Measurements from ENCODE around the gene RALGAPA2. TPM values are rescaled to one million over a fixed set of nuclear protein-coding genes. Genes with fewer than 3 reads are reported as not detected.

The RALGAPA2 gene
- total and polyA plus RNA-seq, 7 donors: 8.4 to 23.2 (median 18.5) TPM

GRCh38 chr20:20521736-20522135 lies 190.7 kb downstream of the RALGAPA2 start:
- Histone ChIP-seq H3K27ac (no peak overlapping the region), H3K4me1 (no peaks in the 10 kb centered on the region), H3K36me3 (peaks cover 0 to 31% (median 9%) of the 10 kb centered on the region in 4 donors), H3K4me3 (no peak overlapping the region), H3K27me3 (no peaks in the 10 kb centered on the region), H3K9me3 (no peaks in the 10 kb centered on the region)
- no peak for DNase-seq
- 90 to 93% methylated on average over 1 of the region's 1 CpG for WGBS, 2 donors
- intact Hi-C loops (cut with DNase I): no loop called here
- TF ChIP-seq POLR2A (IDR thresholded peaks at IDR 0.05) (no peak), EP300 (IDR thresholded peaks at IDR 0.05) (no peak), POLR2AphosphoS5 (IDR thresholded peaks at IDR 0.05) (no peak), CTCF (IDR thresholded peaks at IDR 0.05) (no peak)

DNA sequence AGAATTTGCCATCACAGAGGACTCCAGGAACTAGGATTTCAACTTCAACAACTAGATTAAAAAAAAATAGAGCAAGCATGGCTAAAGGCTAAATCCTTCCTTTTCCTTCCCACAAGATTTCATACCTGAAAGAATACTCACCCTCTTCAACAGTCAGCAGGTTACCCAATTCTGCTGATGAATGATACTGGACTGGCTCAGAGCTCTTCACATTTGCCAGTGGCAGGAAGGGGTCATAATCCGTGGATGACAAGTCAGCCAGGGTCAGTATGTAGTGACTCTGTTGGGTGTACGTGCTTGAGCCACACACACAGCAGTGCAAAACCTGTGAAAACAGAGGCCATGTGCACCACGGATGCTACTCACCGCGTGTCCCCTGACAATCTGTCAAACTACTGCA lies 191.7 kb downstream of the RALGAPA2 start:
- Histone ChIP-seq H3K9me3 (no peaks in the 10 kb centered on the region), H3K36me3 (peaks cover 0 to 32% (median 11%) of the 10 kb centered on the region in 4 donors), H3K27me3 (no peaks in the 10 kb centered on the region), H3K4me3 (no peak overlapping the region), H3K4me1 (no peaks in the 10 kb centered on the region), H3K27ac (no peak overlapping the region)
- DNase-seq: no peak
- intact Hi-C loops (cut with DNase I): no loop called here
- TF ChIP-seq EP300 (IDR thresholded peaks at IDR 0.05) (no peak), POLR2AphosphoS5 (IDR thresholded peaks at IDR 0.05) (no peak)
- 97 to 98% methylated on average over 5 of the region's 5 CpGs for WGBS, 2 donors

GRCh38 chr20:20519269-20519668 lies 193.2 kb downstream of the RALGAPA2 start:
- intact Hi-C loops (cut with DNase I): no loop called here
- H3K36me3 ChIP-seq: peaks cover 0 to 36% (median 11%) of the 10 kb centered on the region in 4 donors
- no peak for DNase-seq
- H3K4me1 ChIP-seq: no peaks in the 10 kb centered on the region
- TF ChIP-seq POLR2AphosphoS5 (IDR thresholded peaks at IDR 0.05): no peak
- no peak for TF ChIP-seq EP300 (IDR thresholded peaks at IDR 0.05)
- no peak for TF ChIP-seq POLR2A (IDR thresholded peaks at IDR 0.05)
- TF ChIP-seq CTCF (IDR thresholded peaks at IDR 0.05): no peak
- H3K27ac ChIP-seq: no peak overlapping the region
- H3K4me3 ChIP-seq: no peak overlapping the region
- H3K9me3 ChIP-seq: peaks cover 0 to 7% (median 0%) of the 10 kb centered on the region in 4 donors
- no peaks in the 10 kb centered on the region for H3K27me3 ChIP-seq

GRCh38 chr20:20518263-20518662 lies 194.2 kb downstream of the RALGAPA2 start:
- intact Hi-C loops (cut with DNase I): no loop called here
- H3K4me3 ChIP-seq: no peak overlapping the region
- peaks cover 0 to 8% (median 0%) of the 10 kb centered on the region in 4 donors for H3K9me3 ChIP-seq
- DNase-seq: no peak
- H3K27me3 ChIP-seq: no peaks in the 10 kb centered on the region
- H3K4me1 ChIP-seq: no peaks in the 10 kb centered on the region
- H3K27ac ChIP-seq: no peak overlapping the region
- peaks cover 5 to 44% (median 11%) of the 10 kb centered on the region in 4 donors for H3K36me3 ChIP-seq
- TF ChIP-seq POLR2A (IDR thresholded peaks at IDR 0.05): no peak
- no peak for TF ChIP-seq CTCF (IDR thresholded peaks at IDR 0.05)
- no peak for TF ChIP-seq EP300 (IDR thresholded peaks at IDR 0.05)
- no peak for TF ChIP-seq POLR2AphosphoS5 (IDR thresholded peaks at IDR 0.05)
- 78 to 89% methylated on average over 8 of the region's 8 CpGs for WGBS, 2 donors

GRCh38 chr20:20517296-20517695 lies 195.1 kb downstream of the RALGAPA2 start:
- no peaks in the 10 kb centered on the region for H3K27me3 ChIP-seq
- WGBS, 2 donors: 24 to 69% methylated on average over 2 of the region's 2 CpGs
- no peak overlapping the region for H3K27ac ChIP-seq
- H3K36me3 ChIP-seq: peaks cover 10 to 54% (median 16%) of the 10 kb centered on the region in 4 donors
- TF ChIP-seq CTCF (IDR thresholded peaks at IDR 0.05) (no peak), EP300 (IDR thresholded peaks at IDR 0.05) (no peak), POLR2A (IDR thresholded peaks at IDR 0.05) (no peak), POLR2AphosphoS5 (IDR thresholded peaks at IDR 0.05) (no peak)
- peaks cover 0 to 8% (median 0%) of the 10 kb centered on the region in 4 donors for H3K9me3 ChIP-seq
- H3K4me3 ChIP-seq: no peak overlapping the region
- H3K4me1 ChIP-seq: no peaks in the 10 kb centered on the region
- no peak for DNase-seq
- intact Hi-C loops (cut with DNase I): no loop called here
